Measurements from ENCODE around the gene HDAC9.

HDAC9 gene

DNA sequence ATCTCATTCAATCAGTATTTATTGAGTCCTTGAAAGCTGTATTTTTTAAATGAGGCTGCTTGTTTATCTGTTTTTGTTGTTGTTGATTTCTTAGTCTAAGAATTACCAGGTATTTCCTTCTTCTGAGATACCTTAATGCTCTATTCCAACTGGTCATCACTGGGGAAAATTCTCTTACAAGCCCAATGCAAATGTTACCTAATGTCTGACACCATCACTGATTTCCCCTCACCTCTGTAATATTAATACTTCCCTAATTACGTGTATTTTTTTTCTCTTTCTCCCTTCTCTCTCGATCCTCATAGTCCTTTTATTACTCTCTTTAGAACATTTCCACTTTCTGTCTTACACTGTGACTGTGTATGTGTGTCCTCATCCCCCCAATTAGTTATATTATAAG lies 13.9 kb downstream of the HDAC9 start:
- TF ChIP-seq SIN3A (IDR thresholded peaks at IDR 0.05; ENCODE audit: borderline replicate concordance, insufficient read depth, low read length), result no peak
- no peak for TF ChIP-seq POLR2AphosphoS5 (IDR thresholded peaks at IDR 0.05; ENCODE audit: low read depth, low read length)
- TF ChIP-seq FOXP2 (optimal IDR thresholded peaks at IDR 0.05; ENCODE audit: borderline replicate concordance, extremely low read depth, extremely low read length, insufficient read depth), result no peak
- no peak for TF ChIP-seq TAF1 (IDR thresholded peaks at IDR 0.05; ENCODE audit: borderline replicate concordance, insufficient read depth, low read length)
- TF ChIP-seq, protein P1, sequence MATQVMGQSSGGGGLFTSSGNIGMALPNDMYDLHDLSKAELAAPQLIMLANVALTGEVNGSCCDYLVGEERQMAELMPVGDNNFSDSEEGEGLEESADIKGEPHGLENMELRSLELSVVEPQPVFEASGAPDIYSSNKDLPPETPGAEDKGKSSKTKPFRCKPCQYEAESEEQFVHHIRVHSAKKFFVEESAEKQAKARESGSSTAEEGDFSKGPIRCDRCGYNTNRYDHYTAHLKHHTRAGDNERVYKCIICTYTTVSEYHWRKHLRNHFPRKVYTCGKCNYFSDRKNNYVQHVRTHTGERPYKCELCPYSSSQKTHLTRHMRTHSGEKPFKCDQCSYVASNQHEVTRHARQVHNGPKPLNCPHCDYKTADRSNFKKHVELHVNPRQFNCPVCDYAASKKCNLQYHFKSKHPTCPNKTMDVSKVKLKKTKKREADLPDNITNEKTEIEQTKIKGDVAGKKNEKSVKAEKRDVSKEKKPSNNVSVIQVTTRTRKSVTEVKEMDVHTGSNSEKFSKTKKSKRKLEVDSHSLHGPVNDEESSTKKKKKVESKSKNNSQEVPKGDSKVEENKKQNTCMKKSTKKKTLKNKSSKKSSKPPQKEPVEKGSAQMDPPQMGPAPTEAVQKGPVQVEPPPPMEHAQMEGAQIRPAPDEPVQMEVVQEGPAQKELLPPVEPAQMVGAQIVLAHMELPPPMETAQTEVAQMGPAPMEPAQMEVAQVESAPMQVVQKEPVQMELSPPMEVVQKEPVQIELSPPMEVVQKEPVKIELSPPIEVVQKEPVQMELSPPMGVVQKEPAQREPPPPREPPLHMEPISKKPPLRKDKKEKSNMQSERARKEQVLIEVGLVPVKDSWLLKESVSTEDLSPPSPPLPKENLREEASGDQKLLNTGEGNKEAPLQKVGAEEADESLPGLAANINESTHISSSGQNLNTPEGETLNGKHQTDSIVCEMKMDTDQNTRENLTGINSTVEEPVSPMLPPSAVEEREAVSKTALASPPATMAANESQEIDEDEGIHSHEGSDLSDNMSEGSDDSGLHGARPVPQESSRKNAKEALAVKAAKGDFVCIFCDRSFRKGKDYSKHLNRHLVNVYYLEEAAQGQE (IDR thresholded peaks at IDR 0.05; ENCODE audit: insufficient read depth in 1 of 2, low read depth in 2 of 2, low read length in 2 of 2), result no peak

- TF ChIP-seq TAF1 (IDR thresholded peaks at IDR 0.05; ENCODE audit: borderline replicate concordance, insufficient read depth, low read length), result no peak
- no peak for TF ChIP-seq FOXP2 (optimal IDR thresholded peaks at IDR 0.05; ENCODE audit: borderline replicate concordance, extremely low read depth, extremely low read length, insufficient read depth)
- no peak for TF ChIP-seq SIN3A (IDR thresholded peaks at IDR 0.05; ENCODE audit: borderline replicate concordance, insufficient read depth, low read length)
- TF ChIP-seq, protein P1 (IDR thresholded peaks at IDR 0.05; ENCODE audit: insufficient read depth in 1 of 2, low read depth in 2 of 2, low read length in 2 of 2), result no peak
- TF ChIP-seq POLR2AphosphoS5 (IDR thresholded peaks at IDR 0.05; ENCODE audit: low read depth, low read length), result no peak
Measured at GRCh38 chr7:18511351-18512140, 16.0 kb downstream of the HDAC9 start.

- no peak for TF ChIP-seq FOXP2 (optimal IDR thresholded peaks at IDR 0.05; ENCODE audit: borderline replicate concordance, extremely low read depth, extremely low read length, insufficient read depth)
- TF ChIP-seq, protein P1 (IDR thresholded peaks at IDR 0.05; ENCODE audit: insufficient read depth in 1 of 2, low read depth in 2 of 2, low read length in 2 of 2), result no peak
Measured at GRCh38 chr7:18513343-18513742, 17.8 kb downstream of the HDAC9 start.

DNA sequence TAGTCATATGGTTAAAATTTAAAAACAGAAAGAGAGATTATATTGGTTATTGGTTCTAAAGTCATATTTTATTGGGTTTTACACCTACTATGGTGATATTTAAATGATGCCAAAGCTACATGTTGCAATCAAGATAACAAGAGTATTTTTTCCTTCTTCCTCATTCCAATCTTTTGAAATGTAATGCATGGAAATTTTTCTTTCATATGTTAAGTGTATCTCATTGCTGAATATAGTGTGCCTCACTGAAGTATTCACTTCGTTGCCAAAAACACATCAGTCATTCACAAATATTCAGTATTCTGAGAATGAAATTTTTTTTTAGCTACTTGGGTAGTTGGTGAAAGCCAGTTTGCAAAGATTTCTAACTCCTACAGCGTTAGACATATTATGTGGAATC lies 19.5 kb downstream of the HDAC9 start:
- TF ChIP-seq, protein P1 (IDR thresholded peaks at IDR 0.05; ENCODE audit: insufficient read depth in 1 of 2, low read depth in 2 of 2, low read length in 2 of 2), result no peak
- TF ChIP-seq TAF1 (IDR thresholded peaks at IDR 0.05; ENCODE audit: borderline replicate concordance, insufficient read depth, low read length) (no peak), FOXP2 (optimal IDR thresholded peaks at IDR 0.05; ENCODE audit: borderline replicate concordance, extremely low read depth, extremely low read length, insufficient read depth) (no peak), POLR2AphosphoS5 (IDR thresholded peaks at IDR 0.05; ENCODE audit: low read depth, low read length) (no peak), SIN3A (IDR thresholded peaks at IDR 0.05; ENCODE audit: borderline replicate concordance, insufficient read depth, low read length) (no peak)

Data from PFSK-1 (cell line).